ENCODE data around the gene PNPLA2. TPM values are rescaled to one million over a fixed set of nuclear protein-coding genes. Genes with fewer than 3 reads are reported as not detected.

The PNPLA2 gene
- total RNA-seq, 1 donor = 27.7 TPM

GRCh38 chr11:833114-833791 is 14.5 kb downstream of the PNPLA2 start:
- peak; percentile 35 for DNase-seq (ENCODE audit: low read depth)
- peak overlapping the region; percentile 81 for H3K4me3 ChIP-seq (ENCODE audit: low read depth, low read length)
- TF ChIP-seq CTCF (IDR thresholded peaks at IDR 0.05; ENCODE audit: insufficient read depth, low read length) = no peak

GRCh38 chr11:833849-834311 is 15.2 kb downstream of the PNPLA2 start:
- peak overlapping the region; percentile 81 for H3K4me3 ChIP-seq (ENCODE audit: low read depth, low read length)
- no peak for TF ChIP-seq CTCF (IDR thresholded peaks at IDR 0.05; ENCODE audit: insufficient read depth, low read length)
- peak; percentile 30 for DNase-seq (ENCODE audit: low read depth)

- H3K4me3 ChIP-seq (ENCODE audit: low read depth, low read length) = peak overlapping the region; percentile 60
- DNase-seq (ENCODE audit: low read depth) = peak; percentile 58
- TF ChIP-seq CTCF (IDR thresholded peaks at IDR 0.05; ENCODE audit: insufficient read depth, low read length) = no peak
Measured at GRCh38 chr11:834371-835316, 15.9 kb downstream of the PNPLA2 start.

GRCh38 chr11:836274-836673 is 17.6 kb downstream of the PNPLA2 start:
- TF ChIP-seq CTCF (IDR thresholded peaks at IDR 0.05; ENCODE audit: insufficient read depth, low read length) = no peak
- no peak for DNase-seq (ENCODE audit: low read depth)

GRCh38 chr11:836700-837099 is 18.0 kb downstream of the PNPLA2 start:
- TF ChIP-seq CTCF (IDR thresholded peaks at IDR 0.05; ENCODE audit: insufficient read depth, low read length) = no peak

More at GRCh38 chr11:836274-836673, 17.6 kb downstream of the PNPLA2 start:
- no peak overlapping the region for H3K4me3 ChIP-seq (ENCODE audit: low read depth, low read length)

GRCh38 chr11:837189-837989 is 18.7 kb downstream of the PNPLA2 start:
- DNase-seq (ENCODE audit: low read depth) = no peak
- no peak overlapping the region for H3K4me3 ChIP-seq (ENCODE audit: low read depth, low read length)
- no peak for TF ChIP-seq CTCF (IDR thresholded peaks at IDR 0.05; ENCODE audit: insufficient read depth, low read length)

More at GRCh38 chr11:836700-837099, 18.0 kb downstream of the PNPLA2 start:
- H3K4me3 ChIP-seq (ENCODE audit: low read depth, low read length) = no peak overlapping the region
- no peak for DNase-seq (ENCODE audit: low read depth)
